DMS79 treated with DMSO at 0.1 percent for 48 hours (cell line): ENCODE data around the gene SLC4A7.

Experiments
- DNase-seq: peaks from one replicate; lab custom pipeline; 2025; lab: John Stamatoyannopoulos, UW

SLC4A7 gene

DNA sequence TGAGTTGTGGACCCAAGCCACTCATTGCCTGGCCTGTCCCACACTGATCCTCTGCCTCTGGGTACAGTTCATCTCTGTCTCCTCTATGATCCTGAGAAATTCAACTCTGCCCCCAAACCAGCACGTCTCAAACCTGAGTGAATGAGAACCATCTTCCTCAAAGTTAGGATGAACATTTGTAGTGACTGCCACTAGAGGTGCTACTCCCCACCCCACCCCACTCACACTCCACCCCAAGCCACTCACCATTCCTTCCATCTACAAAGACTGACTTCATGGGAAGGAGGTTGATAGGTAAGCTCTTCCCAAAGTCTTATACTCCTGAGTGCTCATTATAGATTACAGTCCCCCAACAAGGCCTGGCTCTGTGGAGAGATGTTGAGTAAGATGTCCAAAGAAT, 158.8 kb downstream of the SLC4A7 start:
- no peak for DNase-seq

DNA sequence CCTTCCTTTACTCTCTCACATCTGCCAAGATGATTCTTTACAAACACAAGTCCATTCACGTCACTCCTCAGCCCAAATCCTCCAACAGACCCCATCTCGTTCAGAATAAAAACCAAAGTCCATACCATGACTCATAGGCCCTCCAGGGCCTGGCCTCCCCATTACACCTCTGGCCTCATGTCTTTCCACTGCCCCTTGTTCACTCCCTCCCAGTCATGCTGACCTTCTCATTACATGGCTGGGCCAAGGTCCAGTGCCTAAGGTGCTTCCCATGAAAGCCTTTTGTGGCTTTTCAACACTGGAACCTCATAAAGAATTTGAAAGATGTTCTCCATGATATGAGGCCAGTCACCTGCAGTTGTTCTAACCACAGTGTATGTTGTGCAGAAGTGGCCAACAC, 159.5 kb downstream of the SLC4A7 start:
- DNase-seq: no peak

DNA sequence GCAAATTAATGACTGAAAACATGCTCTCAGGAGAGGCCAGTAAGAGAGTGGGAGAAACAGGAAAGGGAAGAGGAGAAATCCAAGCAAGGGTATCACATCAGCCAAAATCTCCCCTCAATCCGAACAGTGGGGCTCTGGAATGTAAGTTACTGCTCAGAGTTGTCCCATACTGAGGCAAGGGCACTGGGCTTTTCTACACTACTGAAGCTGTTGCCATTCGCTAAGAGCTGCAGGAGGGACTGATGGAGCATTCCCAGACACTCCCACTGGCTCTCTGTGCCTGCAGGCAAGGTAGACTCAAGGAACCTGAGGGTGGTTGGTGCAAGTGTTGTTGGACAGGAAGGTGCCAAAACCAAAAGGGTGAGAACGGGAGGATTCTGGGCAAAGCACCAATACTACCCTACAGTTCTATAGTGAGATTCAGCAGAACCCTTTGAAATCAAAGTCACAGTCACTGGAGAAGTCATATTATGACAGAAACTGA, 161.1 kb downstream of the SLC4A7 start:
- no peak for DNase-seq
